ENCODE data around the gene SGSH. TPM values are rescaled to one million over a fixed set of nuclear protein-coding genes. Genes with fewer than 3 reads are reported as not detected.

Gene SGSH
- total RNA-seq, 3 donors from 2014 or later (not counting 1 experiment from before 2014, with no cell fraction given), result 73.4 to 96.5 (median 74.1) TPM

DNA sequence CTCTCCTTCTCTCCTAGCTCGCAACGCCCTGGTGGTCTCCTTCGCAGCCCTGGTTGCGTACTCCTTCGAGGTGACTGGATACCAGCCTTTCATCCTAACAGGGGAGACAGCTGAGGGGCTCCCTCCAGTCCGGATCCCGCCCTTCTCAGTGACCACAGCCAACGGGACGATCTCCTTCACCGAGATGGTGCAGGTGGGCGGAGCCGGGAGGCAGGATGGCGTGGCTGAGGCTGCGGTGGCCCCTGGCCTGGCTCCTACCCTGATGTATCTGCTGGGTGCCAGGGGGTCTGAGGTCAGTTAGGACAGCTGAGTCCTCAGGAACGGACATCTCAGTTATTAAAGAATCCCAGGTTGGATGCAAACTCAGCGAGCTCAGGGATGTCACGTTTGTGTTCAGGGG is 16.8 kb upstream of the SGSH start:
- TF ChIP-seq, protein P1, sequence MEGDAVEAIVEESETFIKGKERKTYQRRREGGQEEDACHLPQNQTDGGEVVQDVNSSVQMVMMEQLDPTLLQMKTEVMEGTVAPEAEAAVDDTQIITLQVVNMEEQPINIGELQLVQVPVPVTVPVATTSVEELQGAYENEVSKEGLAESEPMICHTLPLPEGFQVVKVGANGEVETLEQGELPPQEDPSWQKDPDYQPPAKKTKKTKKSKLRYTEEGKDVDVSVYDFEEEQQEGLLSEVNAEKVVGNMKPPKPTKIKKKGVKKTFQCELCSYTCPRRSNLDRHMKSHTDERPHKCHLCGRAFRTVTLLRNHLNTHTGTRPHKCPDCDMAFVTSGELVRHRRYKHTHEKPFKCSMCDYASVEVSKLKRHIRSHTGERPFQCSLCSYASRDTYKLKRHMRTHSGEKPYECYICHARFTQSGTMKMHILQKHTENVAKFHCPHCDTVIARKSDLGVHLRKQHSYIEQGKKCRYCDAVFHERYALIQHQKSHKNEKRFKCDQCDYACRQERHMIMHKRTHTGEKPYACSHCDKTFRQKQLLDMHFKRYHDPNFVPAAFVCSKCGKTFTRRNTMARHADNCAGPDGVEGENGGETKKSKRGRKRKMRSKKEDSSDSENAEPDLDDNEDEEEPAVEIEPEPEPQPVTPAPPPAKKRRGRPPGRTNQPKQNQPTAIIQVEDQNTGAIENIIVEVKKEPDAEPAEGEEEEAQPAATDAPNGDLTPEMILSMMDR (IDR thresholded peaks at IDR 0.05), result no peak
- Histone ChIP-seq H3K36me3 (ENCODE audit: control insufficient read depth, insufficient read depth, low read length) (peaks cover 6% of the 10 kb centered on the region), H3K9me3 (ENCODE audit: control insufficient read depth, insufficient read depth, low read length) (peaks cover 19% of the 10 kb centered on the region), H3K27me3 (ENCODE audit: control insufficient read depth, insufficient read depth, low read length) (no peaks in the 10 kb centered on the region), H3K27ac (ENCODE audit: low read length) (no peak overlapping the region), H3K4me1 (ENCODE audit: control insufficient read depth, insufficient read depth, low read length) (no peaks in the 10 kb centered on the region), H3K4me3 (ENCODE audit: low read length) (no peak overlapping the region)
- Mint-ChIP-seq H3K4me1 (no peaks in the 10 kb centered on the region), H3K4me3 (no peak overlapping the region), H3K27ac (no peak overlapping the region), H3K27me3 (ENCODE audit: low read depth in 2 of 2) (no peaks in the 10 kb centered on the region), H3K9me3 (peaks cover 0 to 4% of the 10 kb centered on the region in 2 donors), H3K36me3 (peaks cover 15% of the 10 kb centered on the region)
- intact Hi-C loops (cut with micrococcal nuclease), result no loop called here
- 94% methylated on average over 17 of the region's 17 CpGs for WGBS (ENCODE audit: insufficient coverage)
- no peak for ATAC-seq
- no peak for DNase-seq

DNA sequence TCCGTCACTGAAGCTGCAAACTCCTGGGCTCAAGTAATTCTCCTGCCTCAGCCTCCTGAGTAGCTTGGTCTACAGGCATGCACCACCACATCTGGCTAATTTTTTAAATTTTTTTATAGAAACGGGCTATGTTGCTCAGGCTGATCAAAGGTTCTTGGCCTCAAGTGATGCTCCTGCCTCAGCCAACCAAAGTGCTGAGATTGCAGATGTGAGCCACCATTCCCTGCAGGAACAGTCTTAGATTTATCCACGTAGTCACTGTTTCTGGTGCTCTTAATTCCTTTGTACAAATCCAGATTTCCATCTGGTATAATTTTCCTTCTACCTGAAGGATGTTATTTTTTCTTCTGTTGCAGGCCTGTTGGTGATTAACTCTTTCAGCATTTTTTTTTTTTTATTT is 13.1 kb upstream of the SGSH start:
- ATAC-seq (no peak), DNase-seq (no peak)
- Histone ChIP-seq H3K27me3 (ENCODE audit: control insufficient read depth, insufficient read depth, low read length) (no peaks in the 10 kb centered on the region), H3K4me3 (ENCODE audit: low read length) (no peak overlapping the region), H3K27ac (ENCODE audit: low read length) (no peak overlapping the region), H3K36me3 (ENCODE audit: control insufficient read depth, insufficient read depth, low read length) (peaks cover 9% of the 10 kb centered on the region), H3K9me3 (ENCODE audit: control insufficient read depth, insufficient read depth, low read length) (peaks cover 19% of the 10 kb centered on the region), H3K4me1 (ENCODE audit: control insufficient read depth, insufficient read depth, low read length) (no peaks in the 10 kb centered on the region)
- WGBS (ENCODE audit: insufficient coverage), result 100% methylated on average over 3 of the region's 3 CpGs
- Mint-ChIP-seq H3K27ac (no peak overlapping the region), H3K36me3 (peaks cover 15% of the 10 kb centered on the region), H3K4me3 (no peak overlapping the region), H3K27me3 (ENCODE audit: low read depth in 2 of 2) (no peaks in the 10 kb centered on the region), H3K4me1 (no peaks in the 10 kb centered on the region), H3K9me3 (peaks cover 0 to 4% of the 10 kb centered on the region in 2 donors)
- intact Hi-C loops (cut with micrococcal nuclease), result no loop called here
- TF ChIP-seq, protein P1 (IDR thresholded peaks at IDR 0.05), result no peak

- no peak for ATAC-seq
- Histone ChIP-seq H3K4me3 (ENCODE audit: low read length) (no peak overlapping the region), H3K36me3 (ENCODE audit: control insufficient read depth, insufficient read depth, low read length) (peaks cover 7% of the 10 kb centered on the region), H3K4me1 (ENCODE audit: control insufficient read depth, insufficient read depth, low read length) (no peaks in the 10 kb centered on the region), H3K9me3 (ENCODE audit: control insufficient read depth, insufficient read depth, low read length) (peaks cover 19% of the 10 kb centered on the region), H3K27me3 (ENCODE audit: control insufficient read depth, insufficient read depth, low read length) (no peaks in the 10 kb centered on the region), H3K27ac (ENCODE audit: low read length) (no peak overlapping the region)
- peaks cover 0 to 4% of the 10 kb centered on the region in 2 donors for H3K9me3 Mint-ChIP-seq
- no peak overlapping the region for H3K27ac Mint-ChIP-seq
- no peak overlapping the region for H3K4me3 Mint-ChIP-seq
- no CpG with 5 or more reads among the region's 1 CpG for WGBS (ENCODE audit: insufficient coverage)
- intact Hi-C loops (cut with micrococcal nuclease), result no loop called here
- TF ChIP-seq, protein P1 (IDR thresholded peaks at IDR 0.05), result no peak
- DNase-seq, result no peak
- peaks cover 15% of the 10 kb centered on the region for H3K36me3 Mint-ChIP-seq
- H3K4me1 Mint-ChIP-seq, result no peaks in the 10 kb centered on the region
- H3K27me3 Mint-ChIP-seq (ENCODE audit: low read depth in 2 of 2), result no peaks in the 10 kb centered on the region
Observed at GRCh38 chr17:80232438-80232837, 12.3 kb upstream of the SGSH start.

DNA sequence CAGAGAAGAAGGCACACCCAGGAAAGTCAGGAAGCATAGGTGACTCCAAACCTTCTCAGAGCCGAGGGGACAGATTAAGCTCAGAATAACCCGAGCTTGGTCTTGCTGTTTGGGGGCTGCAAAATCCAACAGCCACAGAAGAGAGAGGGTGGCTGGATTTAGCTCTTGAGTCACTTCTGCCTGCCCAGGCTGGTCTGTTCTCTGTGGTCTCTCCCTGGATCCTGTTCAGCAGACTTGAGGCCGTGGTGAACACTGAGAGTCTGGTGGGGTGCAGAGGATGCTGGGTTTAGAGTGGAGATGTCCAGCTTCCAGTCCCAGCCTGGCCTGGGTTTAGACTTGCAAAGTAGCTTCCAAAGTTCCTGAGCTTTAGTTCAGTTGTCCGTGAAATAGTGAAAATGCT is 8.9 kb upstream of the SGSH start:
- no peak overlapping the region for H3K27ac ChIP-seq (ENCODE audit: low read length)
- no peak overlapping the region for H3K4me3 ChIP-seq (ENCODE audit: low read length)
- Mint-ChIP-seq H3K36me3 (peaks cover 9% of the 10 kb centered on the region), H3K9me3 (peaks cover 0 to 6% of the 10 kb centered on the region in 2 donors), H3K4me3 (no peak overlapping the region), H3K27me3 (ENCODE audit: low read depth in 2 of 2) (no peaks in the 10 kb centered on the region), H3K4me1 (peaks cover 0 to 4% of the 10 kb centered on the region in 2 donors), H3K27ac (no peak overlapping the region)
- ATAC-seq (no peak), DNase-seq (no peak)
- 81% methylated on average over 4 of the region's 4 CpGs for WGBS (ENCODE audit: insufficient coverage)
- peaks cover 3% of the 10 kb centered on the region for H3K36me3 ChIP-seq (ENCODE audit: control insufficient read depth, insufficient read depth, low read length)
- no peaks in the 10 kb centered on the region for H3K27me3 ChIP-seq (ENCODE audit: control insufficient read depth, insufficient read depth, low read length)
- intact Hi-C loops (cut with micrococcal nuclease), result no loop called here
- H3K4me1 ChIP-seq (ENCODE audit: control insufficient read depth, insufficient read depth, low read length), result no peaks in the 10 kb centered on the region
- TF ChIP-seq, protein P1 (IDR thresholded peaks at IDR 0.05), result no peak
- H3K9me3 ChIP-seq (ENCODE audit: control insufficient read depth, insufficient read depth, low read length), result peaks cover 18% of the 10 kb centered on the region

Data from natural killer cell (primary cell).